A673 (cell line): ENCODE measurements around the gene GMPR. TPM values are rescaled to one million over a fixed set of nuclear protein-coding genes. Genes with fewer than 3 reads are reported as not detected.

Experiments used
- BruUV-seq: library from RNA; stranded (reverse); fragments of 400-500 nt; replicated peaks from 2 replicates; lab custom pipeline; 2021; lab: Mats Ljungman, UMichigan
- CTCF ChIA-PET: fragments of 300-600 bp; sonication (Branson Sonifier 250); formaldehyde crosslinking; loops from one replicate; lab custom pipeline; 2022; ENCODE audit warnings: antibody characterized with exemption; lab: Charles Lee
- POLR2A ChIA-PET: fragments of 300-600 bp; sonication (Branson Sonifier 250); formaldehyde crosslinking; loops from one replicate; lab custom pipeline; 2022; ENCODE audit warnings: antibody characterized with exemption; ENCODE audit not compliant: low non-redundant PET; lab: Charles Lee
- DNase-seq: peaks from one replicate; pipeline ENCODE4 v3.0.0-alpha.2; 2015; ENCODE audit warnings: low spot score
- H3K27ac ChIP-seq: fragments of 200-600 bp; sonication (generic); 2 replicates; pipeline ENCODE4 v1.5.1; 2016; ENCODE audit warnings: mixed run types, low read depth, mild to moderate bottlenecking, mixed read lengths, antibody characterized with exemption, low read length; ENCODE audit not compliant: poor library complexity, severe bottlenecking
- H3K27me3 ChIP-seq: fragments of 200-600 bp; sonication (generic); replicated peaks from 2 replicates; pipeline ENCODE4 v1.6.1; 2017; ENCODE audit warnings: mixed run types, low read depth, mild to moderate bottlenecking, mixed read lengths, antibody characterized with exemption, low read length; ENCODE audit not compliant: insufficient read depth, poor library complexity
- H3K36me3 ChIP-seq: fragments of 200-600 bp; sonication (generic); 2 replicates; pipeline ENCODE4 v1.6.1; 2016; ENCODE audit warnings: mixed run types, mild to moderate bottlenecking, mixed read lengths, antibody characterized with exemption, low read length; ENCODE audit not compliant: insufficient read depth, poor library complexity, severe bottlenecking
- H3K4me1 ChIP-seq: fragments of 200-600 bp; sonication (generic); 2 replicates; pipeline ENCODE4 v1.6.1; 2017; ENCODE audit warnings: mixed run types, mild to moderate bottlenecking, mixed read lengths, antibody characterized with exemption, low read length; ENCODE audit not compliant: insufficient read depth, poor library complexity, severe bottlenecking
- H3K4me3 ChIP-seq: fragments of 200-600 bp; sonication (generic); 2 replicates; pipeline ENCODE4 v1.5.1; 2016; ENCODE audit warnings: low read depth, mixed run types, mild to moderate bottlenecking, mixed read lengths, low read length; ENCODE audit not compliant: poor library complexity, severe bottlenecking
- H3K9me3 ChIP-seq: fragments of 200-600 bp; sonication (generic); 2 replicates; pipeline ENCODE4 v1.6.1; 2016; ENCODE audit warnings: mixed run types, low read depth, mild to moderate bottlenecking, mixed read lengths, antibody characterized with exemption, low read length; ENCODE audit not compliant: poor library complexity, severe bottlenecking
- EZH2 ChIP-seq: fragments of 200-600 bp; sonication (generic); IDR thresholded peaks from 2 replicates; pipeline ENCODE4 v1.6.1; 2017; ENCODE audit warnings: borderline replicate concordance, low read depth, mild to moderate bottlenecking, mixed read lengths, antibody characterized with exemption, low read length; ENCODE audit not compliant: poor library complexity, severe bottlenecking
- intact Hi-C: fragments of 100-400 bp; cut with micrococcal nuclease; formaldehyde crosslinking; loops from one replicate; pipeline ENCODE4 v1.10.0; 2022; ENCODE audit not compliant: unreplicated experiment
- total RNA-seq: library from RNA; stranded (reverse); gene quantifications from 2 replicates; pipeline ENCODE4 v1.2.3, GENCODE V29; 2021
- TF ChIP-seq, protein P1 (sequence below): fragments of 300-800, 200-600 bp; sonication (generic); conservative IDR thresholded peaks from 2 replicates; pipeline ENCODE4 v1.5.1; 2017; ENCODE audit warnings: low read depth, mild to moderate bottlenecking, antibody characterized with exemption, low read length, moderate library complexity, mixed read lengths

The GMPR gene
- total RNA-seq, 1 experiment from 2014 or later = 0.32 TPM

DNA sequence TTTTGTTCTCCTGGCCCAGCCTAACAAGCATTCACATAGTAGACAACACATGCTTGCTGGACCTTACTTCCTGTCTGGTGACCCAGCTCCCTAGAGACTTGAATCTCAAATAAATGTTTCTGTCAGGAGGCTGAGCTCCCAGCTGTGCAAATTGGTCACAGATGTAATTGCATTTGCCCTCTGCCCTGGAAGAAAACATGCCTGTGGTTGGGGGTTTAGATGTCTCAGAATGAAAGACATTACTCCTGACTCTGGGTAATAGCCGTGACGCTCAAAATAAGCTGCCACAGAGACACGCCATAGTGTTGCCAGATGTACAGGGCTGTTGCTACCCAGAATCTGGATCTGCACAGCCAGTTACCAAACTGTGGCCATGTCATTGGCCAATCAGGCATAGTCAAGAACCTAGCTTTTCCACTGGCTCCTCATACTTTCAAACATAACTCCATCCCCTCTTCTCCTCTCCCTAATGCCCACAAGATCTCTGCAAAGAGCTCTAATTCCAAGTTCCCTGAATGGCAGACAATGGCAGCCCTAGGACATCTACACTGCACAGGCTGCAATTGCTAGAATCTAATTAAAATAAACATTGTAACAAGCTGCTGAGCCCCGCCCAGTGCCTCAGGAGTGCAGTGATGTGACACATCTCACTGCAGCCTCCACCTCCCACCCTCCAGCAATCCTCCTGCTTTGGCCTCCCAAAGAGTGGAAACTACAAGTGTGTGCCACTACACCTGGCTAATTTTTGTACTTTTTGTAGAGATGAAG is 32.8 kb upstream of the GMPR start:
- intact Hi-C loops = loop anchor here (1.0 kb wide), 1 partner anchor 514 kb away; no protein-coding TSS in a partner anchor
- Histone ChIP-seq H3K9me3 (no peaks in the 10 kb centered on the region), H3K4me3 (no peak overlapping the region), H3K4me1 (peaks cover 21% of the 10 kb centered on the region), H3K36me3 (no peaks in the 10 kb centered on the region), H3K27me3 (no peaks in the 10 kb centered on the region), H3K27ac (peak overlapping the region; percentile 49)
- CTCF ChIA-PET = interaction anchor here (0.5 to 1.3 kb wide), 6 partner anchors 13 to 514 kb away, joined by 3 to 12 read pairs (median 6); no protein-coding TSS in a partner anchor
- peak; percentile 95 for DNase-seq
- TF ChIP-seq, protein P1, sequence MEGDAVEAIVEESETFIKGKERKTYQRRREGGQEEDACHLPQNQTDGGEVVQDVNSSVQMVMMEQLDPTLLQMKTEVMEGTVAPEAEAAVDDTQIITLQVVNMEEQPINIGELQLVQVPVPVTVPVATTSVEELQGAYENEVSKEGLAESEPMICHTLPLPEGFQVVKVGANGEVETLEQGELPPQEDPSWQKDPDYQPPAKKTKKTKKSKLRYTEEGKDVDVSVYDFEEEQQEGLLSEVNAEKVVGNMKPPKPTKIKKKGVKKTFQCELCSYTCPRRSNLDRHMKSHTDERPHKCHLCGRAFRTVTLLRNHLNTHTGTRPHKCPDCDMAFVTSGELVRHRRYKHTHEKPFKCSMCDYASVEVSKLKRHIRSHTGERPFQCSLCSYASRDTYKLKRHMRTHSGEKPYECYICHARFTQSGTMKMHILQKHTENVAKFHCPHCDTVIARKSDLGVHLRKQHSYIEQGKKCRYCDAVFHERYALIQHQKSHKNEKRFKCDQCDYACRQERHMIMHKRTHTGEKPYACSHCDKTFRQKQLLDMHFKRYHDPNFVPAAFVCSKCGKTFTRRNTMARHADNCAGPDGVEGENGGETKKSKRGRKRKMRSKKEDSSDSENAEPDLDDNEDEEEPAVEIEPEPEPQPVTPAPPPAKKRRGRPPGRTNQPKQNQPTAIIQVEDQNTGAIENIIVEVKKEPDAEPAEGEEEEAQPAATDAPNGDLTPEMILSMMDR = no peak
- no peak for TF ChIP-seq EZH2
- POLR2A ChIA-PET = no interaction called here
- BruUV-seq = no TSS peak

DNA sequence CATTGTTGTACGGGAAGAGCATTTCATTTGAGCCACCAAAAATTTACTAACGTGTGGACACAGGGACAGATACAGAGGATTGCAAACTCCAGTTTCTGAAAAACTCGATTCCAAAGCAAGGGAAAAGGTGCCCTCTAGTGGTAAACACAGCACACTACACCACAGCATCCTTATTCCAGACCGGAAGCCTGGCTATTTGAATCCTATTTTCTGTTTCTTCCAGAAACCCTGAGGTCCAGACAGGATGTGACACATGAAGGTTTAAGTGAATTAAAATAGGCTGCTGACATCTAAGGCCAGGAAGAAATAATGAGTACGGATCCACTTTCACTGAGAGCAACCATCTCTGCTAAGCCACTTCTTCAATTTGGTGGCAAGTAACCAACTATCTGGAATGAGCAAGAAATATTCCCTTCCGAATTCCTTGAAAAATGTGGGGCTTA is 31.8 kb upstream of the GMPR start:
- Histone ChIP-seq H3K4me3 (no peak overlapping the region), H3K36me3 (no peaks in the 10 kb centered on the region), H3K9me3 (no peaks in the 10 kb centered on the region), H3K27me3 (no peaks in the 10 kb centered on the region), H3K4me1 (peaks cover 16% of the 10 kb centered on the region), H3K27ac (no peak overlapping the region)
- peak; percentile 87 for DNase-seq
- intact Hi-C loops = loop anchor here (1.0 kb wide), 1 partner anchor 515 kb away; no protein-coding TSS in a partner anchor
- ChIA-PET CTCF (interaction anchor here (1.1 to 1.3 kb wide), 3 partner anchors 12 to 516 kb away, joined by 3 to 4 read pairs (median 3); no protein-coding TSS in a partner anchor), POLR2A (no interaction called here)
- TF ChIP-seq, protein P1 = peak; percentile 95
- no peak for TF ChIP-seq EZH2
- BruUV-seq = no TSS peak

DNA sequence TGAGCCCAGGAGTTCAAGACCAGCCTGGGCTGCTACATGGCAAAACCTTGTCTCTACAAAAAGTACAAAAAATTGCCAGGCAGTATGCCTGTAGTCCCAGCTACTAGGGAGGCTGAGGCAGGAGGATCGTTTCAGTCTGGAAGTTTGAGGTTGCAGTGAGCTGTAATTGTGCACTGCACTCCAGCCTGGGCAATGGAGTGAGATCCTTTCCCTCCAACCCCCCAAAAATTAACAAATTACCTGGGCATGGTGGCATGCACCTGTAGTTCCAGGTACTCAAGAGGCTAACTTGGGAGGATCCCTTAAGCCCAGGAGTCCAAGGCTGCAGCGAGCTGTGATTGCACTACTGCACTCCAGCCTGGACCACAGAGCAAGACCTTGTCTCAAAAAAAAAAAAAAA is 29.4 kb upstream of the GMPR start:
- H3K4me1 ChIP-seq = peaks cover 16% of the 10 kb centered on the region
- BruUV-seq = no TSS peak
- H3K9me3 ChIP-seq = no peaks in the 10 kb centered on the region
- no peak for TF ChIP-seq EZH2
- TF ChIP-seq, protein P1 = no peak
- H3K36me3 ChIP-seq = no peaks in the 10 kb centered on the region
- DNase-seq = no peak
- no peak overlapping the region for H3K27ac ChIP-seq
- no peak overlapping the region for H3K4me3 ChIP-seq
- H3K27me3 ChIP-seq = no peaks in the 10 kb centered on the region
- POLR2A ChIA-PET = no interaction called here
- intact Hi-C loops = no loop called here
- CTCF ChIA-PET = no interaction called here
